GM12878 (cell line): ENCODE results near the gene BGLAP.

ENCODE experiments used
- BCL3 ChIP-seq: IDR thresholded peaks from 2 replicates; pipeline ENCODE4 v1.6.1; 2011; ENCODE audit warnings: borderline replicate concordance, low read depth, mild to moderate bottlenecking, moderate library complexity, low read length; ENCODE audit not compliant: insufficient read depth, poor library complexity, severe bottlenecking
- BCLAF1 ChIP-seq: fragments of 450-650 bp; IDR thresholded peaks from 2 replicates; pipeline ENCODE4 v1.6.1; 2017; ENCODE audit warnings: antibody characterized with exemption, mild to moderate bottlenecking, moderate library complexity
- CHD4 ChIP-seq: fragments of 200-600 bp; sonication (generic); IDR thresholded peaks from 2 replicates; pipeline ENCODE4 v1.6.1; 2016; ENCODE audit warnings: mild to moderate bottlenecking
- HDAC2 ChIP-seq: fragments of 200-600 bp; sonication (generic); IDR thresholded peaks from 2 replicates; pipeline ENCODE4 v1.6.1; 2017
- HDAC6 ChIP-seq: fragments of 200-600 bp; sonication (generic); IDR thresholded peaks from one replicate; pipeline ENCODE4 v1.8.0; 2017; ENCODE audit warnings: antibody characterized with exemption; ENCODE audit not compliant: unreplicated experiment
- RB1 ChIP-seq: fragments of 450-650 bp; formaldehyde crosslinking; IDR thresholded peaks from 2 replicates; pipeline ENCODE4 v1.6.1; 2017; ENCODE audit warnings: mild to moderate bottlenecking, borderline replicate concordance
- SIN3A ChIP-seq: IDR thresholded peaks from 2 replicates; pipeline ENCODE4 v1.6.1; 2012; ENCODE audit warnings: low read depth, low read length, improper control_type of control experiment
- TBL1XR1 ChIP-seq: IDR thresholded peaks from 2 replicates; pipeline ENCODE4 v1.6.1; 2012; ENCODE audit warnings: low read depth, low read length, improper control_type of control experiment
- TCF12 ChIP-seq: IDR thresholded peaks from 2 replicates; pipeline ENCODE4 v1.6.1; 2011; ENCODE audit warnings: low read depth, mild to moderate bottlenecking, low read length
- TF ChIP-seq, protein P1 (sequence below), 3 experiments: IDR thresholded peaks in 2 of 3; conservative IDR thresholded peaks in 1 of 3; 2 replicates each; pipeline ENCODE4 v1.5.1; 2011; ENCODE audit warnings: low read depth in 3 of 3, low read length in 3 of 3, mild to moderate bottlenecking in 3 of 3, control low read depth in 2 of 3, moderate library complexity in 2 of 3, inconsistent platforms in 1 of 3, mixed read lengths in 1 of 3; ENCODE audit not compliant: control insufficient read depth in 2 of 3, insufficient read depth in 1 of 3; ENCODE audit errors: extremely low read depth in 1 of 3
- TF ChIP-seq, protein P2 (sequence below): IDR thresholded peaks from 2 replicates; pipeline ENCODE4 v1.6.1; 2012; ENCODE audit warnings: low read depth, low read length, improper control_type of control experiment

GRCh38 chr1:156249593-156249992 is 7.6 kb downstream of the BGLAP start:
- TF ChIP-seq RB1 (no peak), BCL3 (no peak), TCF12 (no peak), CHD4 (no peak), HDAC2 (no peak), BCLAF1 (no peak), HDAC6 (no peak), TBL1XR1 (no peak), SIN3A (no peak)
- TF ChIP-seq, protein P1, sequence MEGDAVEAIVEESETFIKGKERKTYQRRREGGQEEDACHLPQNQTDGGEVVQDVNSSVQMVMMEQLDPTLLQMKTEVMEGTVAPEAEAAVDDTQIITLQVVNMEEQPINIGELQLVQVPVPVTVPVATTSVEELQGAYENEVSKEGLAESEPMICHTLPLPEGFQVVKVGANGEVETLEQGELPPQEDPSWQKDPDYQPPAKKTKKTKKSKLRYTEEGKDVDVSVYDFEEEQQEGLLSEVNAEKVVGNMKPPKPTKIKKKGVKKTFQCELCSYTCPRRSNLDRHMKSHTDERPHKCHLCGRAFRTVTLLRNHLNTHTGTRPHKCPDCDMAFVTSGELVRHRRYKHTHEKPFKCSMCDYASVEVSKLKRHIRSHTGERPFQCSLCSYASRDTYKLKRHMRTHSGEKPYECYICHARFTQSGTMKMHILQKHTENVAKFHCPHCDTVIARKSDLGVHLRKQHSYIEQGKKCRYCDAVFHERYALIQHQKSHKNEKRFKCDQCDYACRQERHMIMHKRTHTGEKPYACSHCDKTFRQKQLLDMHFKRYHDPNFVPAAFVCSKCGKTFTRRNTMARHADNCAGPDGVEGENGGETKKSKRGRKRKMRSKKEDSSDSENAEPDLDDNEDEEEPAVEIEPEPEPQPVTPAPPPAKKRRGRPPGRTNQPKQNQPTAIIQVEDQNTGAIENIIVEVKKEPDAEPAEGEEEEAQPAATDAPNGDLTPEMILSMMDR (IDR thresholded peaks at IDR 0.05 in 2 of 3, conservative IDR thresholded peaks at IDR 0.05 in 1 of 3; ENCODE audit: control insufficient read depth in 2 of 3, extremely low read depth in 1 of 3, insufficient read depth in 1 of 3, low read depth in 3 of 3, low read length in 3 of 3) = no peak
- TF ChIP-seq, protein P2, sequence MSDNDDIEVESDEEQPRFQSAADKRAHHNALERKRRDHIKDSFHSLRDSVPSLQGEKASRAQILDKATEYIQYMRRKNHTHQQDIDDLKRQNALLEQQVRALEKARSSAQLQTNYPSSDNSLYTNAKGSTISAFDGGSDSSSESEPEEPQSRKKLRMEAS = no peak
